AML-193 (cell line): ENCODE results near the gene NR1H2.
"Not testable (repeated sequence)": the region's sequence is repeated elsewhere in the genome, so short reads cannot be mapped to it uniquely, and the experiment has no call there.

Source experiments
- DNase-seq, 2 experiments: peaks; one replicate each; lab custom pipeline; 2025; lab: John Stamatoyannopoulos, UW

Gene NR1H2

DNA sequence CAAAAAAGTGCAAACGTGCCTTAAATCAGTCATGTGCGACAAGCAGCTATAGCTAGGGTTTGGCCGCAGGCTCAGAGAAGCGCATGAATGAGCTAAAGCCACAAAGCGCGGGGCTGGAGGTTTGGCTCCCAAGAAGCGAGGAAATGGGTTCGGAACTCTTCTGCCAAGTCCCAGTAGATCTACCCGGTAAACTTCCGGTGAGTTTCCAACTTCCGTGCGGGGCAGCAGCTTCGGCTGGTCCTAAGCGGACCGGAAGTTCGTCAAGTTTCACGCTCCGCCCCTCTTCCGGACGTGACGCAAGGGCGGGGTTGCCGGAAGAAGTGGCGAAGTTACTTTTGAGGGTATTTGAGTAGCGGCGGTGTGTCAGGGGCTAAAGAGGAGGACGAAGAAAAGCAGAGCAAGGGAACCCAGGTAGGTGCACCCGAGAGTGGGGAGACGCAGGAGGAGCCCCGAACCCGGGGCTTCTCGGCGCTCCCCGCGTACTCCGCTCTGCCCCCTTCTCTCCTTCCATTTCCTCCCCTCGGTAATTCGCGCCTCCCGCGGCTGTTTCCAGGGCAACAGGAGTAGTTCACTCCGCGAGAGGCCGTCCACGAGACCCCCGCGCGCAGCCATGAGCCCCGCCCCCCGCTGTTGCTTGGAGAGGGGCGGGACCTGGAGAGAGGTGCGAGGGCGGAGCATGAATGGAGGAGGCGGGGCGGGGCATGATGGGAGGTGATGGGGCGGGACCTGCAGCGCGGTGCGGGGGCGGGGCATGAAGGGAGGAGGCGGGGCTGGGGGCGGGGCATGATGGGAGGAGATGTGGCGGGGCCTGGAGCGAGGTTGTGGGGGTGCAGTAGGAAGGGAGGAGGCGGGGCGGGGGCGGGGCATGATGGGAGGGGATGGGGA lies at the start of gene NR1H2:
Gene NR1H2, plus strand, starts transcription at position 292 of the 885 bp plus-strand sequence. CDS start 1,149 bp downstream, outside the sequence.
- DNase-seq, result peak; percentile 90 to 93

DNA sequence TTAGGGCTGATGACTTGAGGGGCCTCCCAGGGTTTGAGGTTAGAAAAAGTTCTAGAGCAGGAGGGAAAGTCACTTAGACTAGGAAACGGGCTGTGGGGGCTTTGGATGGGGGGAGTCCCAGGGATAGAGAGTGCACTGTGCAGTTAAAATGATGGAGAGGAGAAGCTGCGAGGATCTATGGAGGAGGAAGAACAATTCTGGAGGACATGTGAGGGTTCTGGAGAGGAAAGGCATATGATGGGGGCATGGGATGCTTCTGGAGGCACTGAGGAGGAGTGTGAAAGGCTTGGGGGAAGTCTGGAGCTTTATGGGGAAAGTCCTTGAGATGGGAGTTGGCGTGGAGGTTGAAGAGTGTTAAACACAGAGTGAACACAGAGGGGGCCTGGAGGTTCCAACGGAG lies 49.2 kb upstream of the NR1H2 start:
- no peak for DNase-seq

DNA sequence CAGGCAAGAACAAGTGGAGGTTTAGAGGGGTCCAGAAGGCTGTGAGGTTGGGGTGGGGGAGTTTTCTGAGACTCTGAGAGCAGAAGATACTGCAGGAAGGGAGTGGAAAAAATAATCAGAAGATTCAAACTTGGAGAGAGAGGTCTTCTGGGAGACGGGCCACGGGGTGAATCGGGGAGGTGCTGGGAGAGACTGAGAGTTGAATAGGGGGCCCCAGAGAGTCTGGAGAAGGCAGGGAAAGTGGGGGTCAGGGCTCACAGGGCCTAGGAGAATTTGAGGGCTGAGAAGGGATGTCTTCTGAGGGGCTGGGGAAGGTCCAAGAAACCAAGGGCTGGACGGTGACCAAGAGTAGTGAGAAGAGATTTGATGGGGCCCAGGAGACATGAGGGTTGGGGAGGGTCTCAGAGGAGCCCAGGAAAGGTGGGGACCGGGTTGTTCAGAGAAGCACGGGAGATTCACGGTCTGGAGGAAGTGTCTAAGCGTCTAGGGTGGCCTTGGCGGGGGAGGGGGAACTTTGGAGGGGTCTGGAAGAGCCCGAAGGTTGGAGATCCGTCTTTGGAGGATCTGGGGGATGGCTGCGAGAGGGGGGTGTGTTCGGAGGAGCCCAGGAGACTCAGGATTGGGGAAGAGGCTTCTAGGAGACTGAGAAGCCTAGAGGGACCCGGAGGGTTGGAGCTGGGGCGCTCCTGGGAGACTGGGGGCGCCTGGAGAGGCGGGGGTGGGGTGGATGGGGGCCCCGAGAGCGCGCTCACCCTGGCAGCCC lies 48.6 kb upstream of the NR1H2 start:
- no peak for DNase-seq

DNA sequence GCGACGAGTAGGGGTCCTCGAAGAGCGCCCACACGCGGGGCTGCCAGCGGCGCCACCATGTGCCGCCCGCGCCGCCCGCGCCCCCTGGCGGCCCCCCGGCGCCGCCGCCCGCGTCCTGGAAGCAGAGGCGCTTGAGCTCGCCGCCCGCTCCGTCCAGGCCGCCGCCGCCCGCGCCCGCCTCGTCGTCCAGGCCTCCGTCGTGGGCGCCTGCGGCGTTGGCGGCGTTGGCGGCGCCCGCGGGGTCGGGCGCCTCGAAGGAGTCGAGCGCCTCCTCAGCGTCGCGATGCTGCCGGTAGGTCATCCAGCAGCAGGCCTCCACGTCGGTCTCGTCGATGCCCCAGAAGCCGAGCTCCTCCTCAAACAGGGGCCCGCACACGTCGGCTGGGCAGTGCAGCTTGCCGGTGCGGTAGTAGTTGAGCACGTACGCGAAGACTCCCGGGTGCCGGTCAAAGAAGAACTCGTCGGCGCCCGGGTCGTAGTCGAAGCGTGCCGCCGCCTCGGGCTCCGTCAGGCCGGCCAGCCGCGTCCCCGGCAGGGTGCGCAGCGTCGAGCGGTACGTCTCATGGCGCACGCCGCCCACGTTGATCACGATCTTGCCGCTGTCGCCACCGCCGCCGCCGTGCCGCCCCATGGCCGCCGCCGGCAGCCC lies 47.9 kb upstream of the NR1H2 start:
- no peak for DNase-seq

DNA sequence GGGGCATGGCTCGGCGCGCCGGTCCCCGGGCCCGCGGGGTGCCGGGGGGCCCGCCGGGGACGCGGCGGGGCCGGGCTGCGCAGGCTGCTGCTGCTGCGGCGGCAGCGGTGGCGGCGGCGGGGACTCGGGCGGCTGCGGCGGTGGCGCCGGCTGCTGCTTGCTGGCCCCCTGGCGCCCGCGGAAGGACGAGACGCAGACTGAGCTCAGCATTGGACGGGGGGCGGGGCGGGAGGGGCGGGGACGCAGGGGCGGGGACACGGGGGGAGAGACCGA lies 47.4 kb upstream of the NR1H2 start:
- no peak for DNase-seq

DNA sequence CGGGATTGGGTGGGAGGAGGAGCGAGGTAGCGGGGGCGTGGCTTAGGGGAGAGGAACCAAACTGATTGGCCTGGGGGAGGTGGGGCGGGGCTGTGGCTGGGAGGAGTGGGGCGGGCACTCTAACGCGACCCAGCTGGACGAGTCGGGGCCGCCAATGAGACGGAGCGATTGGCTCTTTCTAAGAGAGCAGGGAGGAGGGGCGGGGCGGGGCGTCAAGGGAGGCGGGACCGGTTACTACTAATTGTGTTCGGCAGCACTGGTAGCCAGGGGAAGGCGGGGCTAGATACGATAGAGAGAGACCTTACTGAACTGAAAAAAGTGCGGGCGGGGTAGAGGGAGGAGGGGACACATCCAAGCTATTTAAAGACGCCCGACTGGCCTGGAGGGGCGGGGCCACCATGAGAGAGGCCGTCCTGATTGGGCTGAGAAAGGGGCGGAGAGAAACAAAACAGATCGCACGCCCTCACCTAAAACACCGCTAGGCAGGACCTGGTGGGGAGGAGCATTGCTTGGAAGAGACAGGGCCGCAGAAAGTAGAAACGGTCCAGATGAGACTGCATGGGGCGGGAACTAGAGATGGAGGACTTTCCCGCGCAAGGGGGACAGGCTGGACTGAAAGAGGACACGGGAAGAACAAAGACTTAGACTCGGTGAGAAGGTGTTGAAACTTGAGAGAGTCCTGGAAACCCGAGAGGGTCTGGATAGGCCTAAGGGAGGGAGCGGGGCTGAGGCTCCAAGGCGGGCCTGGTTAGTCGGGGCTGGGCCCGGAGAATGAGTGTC lies 46.9 kb upstream of the NR1H2 start, which contains the start of gene KCNC3:
Gene KCNC3, minus strand, starts transcription at position 232 of the 780 bp plus-strand sequence. CDS start 295 bp downstream, outside the sequence.
- no peak for DNase-seq

DNA sequence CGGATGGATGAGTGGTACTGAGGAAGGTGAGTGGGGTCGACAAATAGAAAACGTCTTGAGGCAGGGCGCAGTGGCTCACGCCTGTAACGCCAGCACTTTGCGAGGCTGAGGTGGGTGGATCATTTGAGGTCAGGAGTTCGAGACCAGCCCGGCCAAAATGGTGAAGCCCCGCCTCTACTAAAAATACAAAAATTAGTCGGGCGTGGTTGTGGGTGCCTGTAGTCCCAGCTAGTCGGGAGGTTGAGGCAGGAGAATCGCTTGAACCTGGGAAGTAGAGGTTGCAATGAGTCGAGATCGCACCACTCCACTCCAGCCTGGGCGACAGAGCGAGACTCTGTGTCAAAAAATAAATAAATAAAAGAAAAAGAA lies 46.3 kb upstream of the NR1H2 start:
- not testable (repeated sequence) for DNase-seq

DNA sequence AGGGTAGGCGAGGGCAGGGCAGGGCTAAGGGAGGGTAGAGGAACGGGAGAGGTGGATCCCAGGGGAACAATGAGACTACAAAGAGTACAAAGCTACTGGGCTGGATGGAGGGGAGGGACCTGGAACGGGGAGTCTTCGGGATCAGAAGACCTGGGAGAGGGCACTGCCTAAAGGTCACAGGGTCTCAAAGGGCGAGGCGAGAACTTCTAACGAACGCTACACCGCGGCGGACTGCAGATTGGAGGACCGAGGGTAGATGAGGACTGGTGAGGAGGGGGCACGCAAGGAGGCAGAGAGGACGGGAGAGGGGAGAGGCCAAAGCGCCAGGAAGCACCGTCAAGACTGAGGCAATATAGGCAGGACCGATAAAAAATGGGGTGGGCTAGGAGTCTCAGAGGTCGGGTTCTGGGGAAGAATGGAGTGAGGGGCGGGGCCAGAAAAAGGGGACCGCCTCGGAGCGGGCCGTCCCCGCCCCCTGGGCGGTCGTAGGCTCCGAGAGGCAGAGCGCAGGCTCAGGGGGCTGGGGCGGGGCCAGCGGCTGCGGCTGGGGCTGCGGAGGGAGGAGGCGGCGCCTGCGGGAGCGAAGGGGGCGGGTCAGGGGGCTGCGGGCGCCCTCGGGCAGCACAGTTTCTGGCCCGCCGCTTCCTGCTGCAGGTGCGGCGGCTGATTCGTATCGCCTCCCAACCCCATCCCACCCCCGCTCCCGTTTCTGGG lies 45.7 kb upstream of the NR1H2 start:
- DNase-seq, result no peak

DNA sequence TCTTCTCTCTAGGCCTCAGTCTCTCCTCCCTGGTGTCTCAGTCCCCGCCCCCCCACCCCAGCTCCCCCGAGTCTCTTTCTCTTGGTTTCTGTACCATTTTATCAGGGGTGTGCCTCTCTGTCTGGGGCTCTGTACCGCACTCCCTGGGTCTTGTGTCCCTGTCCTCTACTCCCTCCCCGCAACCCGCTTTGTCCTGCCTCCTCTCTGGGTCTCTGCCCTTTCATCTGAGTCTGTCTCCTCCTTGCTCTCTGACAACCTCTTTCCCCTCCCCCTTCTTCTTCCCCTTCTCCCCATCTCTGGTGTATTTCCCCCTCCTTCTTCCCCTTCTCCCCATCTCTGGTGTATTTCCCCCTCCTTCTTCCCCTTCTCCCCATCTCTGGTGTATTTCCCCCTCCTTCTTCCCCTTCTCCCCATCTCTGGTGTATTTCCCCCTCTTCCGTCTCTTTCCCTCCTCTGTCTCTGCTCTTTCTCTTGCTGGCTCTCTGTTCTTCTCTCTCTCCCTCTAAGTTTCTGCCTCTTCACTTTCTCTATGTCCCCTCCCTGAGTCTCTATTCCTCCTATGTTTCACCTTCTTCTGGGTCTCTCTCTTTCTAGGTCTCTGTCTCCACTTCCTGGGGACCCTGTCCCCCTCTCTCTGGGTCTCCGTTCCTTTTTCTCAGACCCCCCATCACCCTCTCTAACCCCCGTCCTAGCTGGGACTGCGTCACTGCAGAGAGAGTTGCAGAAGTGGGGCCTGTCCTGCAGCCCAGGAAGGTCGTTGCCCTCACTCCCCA lies 44.9 kb upstream of the NR1H2 start:
- DNase-seq, result no peak

DNA sequence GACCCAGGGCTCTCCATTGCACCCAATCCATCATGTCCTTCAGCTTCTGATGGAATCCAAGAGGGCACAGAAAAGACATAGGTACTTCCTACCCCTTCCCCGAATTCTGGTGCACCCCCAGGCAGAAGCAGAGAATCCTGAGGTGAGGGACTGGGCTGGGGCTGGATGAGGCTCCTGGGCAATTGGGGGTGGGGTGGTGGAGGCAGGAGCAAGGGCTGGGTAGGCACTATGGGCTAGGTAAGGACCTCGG lies 44.3 kb upstream of the NR1H2 start:
- DNase-seq, result no peak

DNA sequence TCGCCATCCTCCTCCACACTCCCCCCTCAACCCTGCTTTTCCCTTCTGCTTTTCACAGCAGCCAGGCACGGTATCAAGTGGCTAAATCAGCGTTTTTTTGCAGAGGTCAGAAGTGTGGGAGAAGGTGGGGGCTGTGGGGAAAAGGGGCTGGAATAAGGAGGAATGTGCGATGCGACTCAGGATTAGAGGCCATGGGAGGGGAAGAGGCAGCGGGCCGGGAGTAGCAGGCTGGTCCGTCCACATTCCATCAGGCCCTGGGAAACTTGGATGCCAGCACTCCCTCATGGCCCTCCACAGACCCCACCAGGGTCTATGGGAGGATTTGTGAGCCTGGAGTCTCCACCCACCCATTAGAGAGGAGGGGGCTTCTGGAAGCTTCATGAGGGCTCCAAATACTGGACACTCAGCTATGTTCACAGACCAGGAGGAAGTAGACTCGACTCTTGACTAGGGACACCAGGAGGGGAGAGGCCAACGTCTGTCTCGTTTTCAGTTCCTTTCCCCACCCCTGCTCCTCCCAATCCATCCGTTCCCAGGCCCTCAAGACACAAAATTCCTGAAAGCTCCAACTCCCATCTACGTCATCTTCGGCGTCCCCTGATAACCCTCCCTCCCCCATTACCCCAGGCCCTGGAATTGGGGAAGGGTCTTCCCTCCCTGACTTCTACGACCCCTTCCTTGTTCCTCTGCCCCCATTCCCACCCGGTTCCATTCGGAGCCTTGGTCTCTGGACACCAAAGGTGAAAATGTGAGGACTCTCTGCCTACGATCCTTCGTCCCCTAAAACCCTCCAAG lies 43.8 kb upstream of the NR1H2 start:
- DNase-seq, result no peak

DNA sequence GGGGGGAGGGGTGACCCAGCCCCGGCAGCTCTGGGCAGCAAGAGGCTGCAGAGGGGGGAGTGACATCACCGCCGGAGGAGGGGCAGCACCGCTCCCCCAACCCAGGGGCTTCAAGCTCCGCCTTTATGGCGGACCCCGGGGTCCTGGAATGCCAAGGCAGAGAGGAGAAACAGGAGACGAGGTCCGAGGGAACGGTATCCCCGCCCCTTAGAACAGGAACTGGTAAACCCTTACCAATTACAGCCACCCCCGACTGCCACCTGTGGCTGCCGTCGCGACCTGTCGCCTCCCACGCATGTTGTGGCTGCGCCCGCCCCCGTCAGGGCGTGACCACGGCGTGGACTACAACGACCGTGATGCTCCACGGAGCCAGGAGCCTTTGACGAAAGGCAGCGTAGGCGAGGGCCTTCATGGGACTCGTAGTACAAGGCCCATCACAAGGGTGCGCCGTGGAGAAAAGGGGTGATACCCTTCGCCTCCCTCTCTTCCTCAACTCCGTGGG lies 43.0 kb upstream of the NR1H2 start:
- no peak for DNase-seq

DNA sequence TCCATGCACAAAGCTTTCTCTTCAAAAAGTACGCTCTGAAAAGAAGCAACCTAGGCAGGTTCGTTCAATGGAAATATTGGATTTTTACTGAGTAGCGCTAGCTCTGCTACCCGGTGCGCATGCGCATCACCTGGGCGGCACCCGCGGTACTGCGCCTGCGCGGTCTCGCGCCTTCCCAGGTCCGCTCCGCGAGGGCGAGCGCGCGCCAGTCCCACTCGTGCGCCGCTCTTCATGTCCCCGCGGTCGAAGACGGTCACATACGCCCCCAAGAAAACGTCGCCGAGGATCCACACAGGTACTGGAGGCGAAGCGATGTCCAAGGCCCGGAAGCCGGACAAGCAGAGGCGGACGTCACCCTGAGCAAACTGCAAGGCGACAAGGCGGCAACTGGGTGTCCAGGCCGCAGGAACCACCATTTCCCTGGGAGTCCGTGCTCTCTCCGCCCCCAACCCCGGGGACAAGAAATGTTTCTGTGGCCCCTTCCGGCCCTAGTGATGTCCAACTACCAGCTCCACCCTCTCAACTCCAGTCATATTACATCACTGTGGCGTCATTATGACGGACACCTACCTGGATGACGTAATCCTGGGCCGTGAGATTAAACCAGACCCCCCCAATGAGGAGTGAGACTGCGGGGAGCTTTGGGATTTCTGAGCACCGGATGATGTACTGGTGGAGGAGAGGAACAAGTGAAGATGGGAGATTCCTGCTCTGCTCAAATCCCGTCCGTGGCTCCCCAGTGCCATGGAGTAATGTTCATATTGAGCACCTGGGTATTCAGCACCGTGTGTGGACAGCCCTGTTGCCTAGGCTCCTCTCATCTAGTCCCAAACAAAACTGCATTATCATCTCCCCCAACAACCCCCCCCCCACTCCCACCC lies 42.3 kb upstream of the NR1H2 start:
- no peak for DNase-seq

DNA sequence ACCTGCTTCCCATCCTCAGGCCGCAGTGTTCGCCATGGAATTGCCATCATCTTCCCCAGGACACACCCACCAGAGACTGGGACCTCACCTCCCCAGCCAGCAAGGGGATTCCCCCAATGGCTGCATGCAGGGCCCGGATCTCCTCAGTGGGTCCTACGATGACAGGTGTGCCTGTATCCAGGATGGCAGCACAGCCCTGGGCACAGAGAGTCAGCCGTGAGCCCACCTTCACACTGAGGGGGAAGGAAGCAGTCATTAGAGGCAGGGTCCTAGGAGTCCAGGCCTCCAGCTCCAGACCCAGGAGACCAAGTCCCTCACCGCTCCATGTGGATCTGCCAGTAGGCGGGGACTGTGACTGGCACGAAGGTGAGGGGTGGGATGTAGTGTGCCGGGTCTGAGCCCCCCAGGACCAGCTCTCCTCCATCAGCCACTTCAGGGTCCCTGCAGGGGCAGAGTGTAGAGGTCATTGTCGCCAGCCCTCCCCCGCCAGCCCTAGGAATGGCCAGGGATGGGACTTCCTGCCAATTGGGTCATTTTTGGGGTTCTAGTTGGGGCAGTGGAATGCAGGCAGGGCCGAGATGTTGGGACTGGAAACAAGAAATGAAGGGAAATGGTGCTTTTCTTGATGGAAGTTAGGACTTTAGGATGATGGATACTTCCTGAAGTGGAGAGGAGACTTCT lies 41.4 kb upstream of the NR1H2 start:
- no peak for DNase-seq

DNA sequence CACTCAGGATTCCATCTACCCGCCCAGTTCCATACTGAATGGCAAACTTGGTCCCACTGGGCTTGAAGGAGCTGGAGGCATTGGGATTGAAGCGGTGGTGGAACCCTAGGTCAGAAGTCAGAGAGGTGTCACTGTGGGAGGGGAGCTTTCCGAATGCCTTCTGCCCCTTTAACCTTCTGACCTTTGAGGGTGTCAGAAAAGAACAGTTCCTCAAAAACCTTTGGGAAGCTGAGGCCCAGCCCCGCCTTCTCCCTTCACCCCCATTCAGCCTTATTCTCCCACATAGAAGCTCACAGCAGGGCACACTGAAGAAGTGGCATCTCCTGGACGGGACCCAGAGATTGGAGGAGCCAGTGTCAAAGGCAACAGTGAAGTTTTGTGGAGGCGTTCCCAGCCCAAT lies 39.2 kb upstream of the NR1H2 start:
- DNase-seq, result not testable (repeated sequence)

DNA sequence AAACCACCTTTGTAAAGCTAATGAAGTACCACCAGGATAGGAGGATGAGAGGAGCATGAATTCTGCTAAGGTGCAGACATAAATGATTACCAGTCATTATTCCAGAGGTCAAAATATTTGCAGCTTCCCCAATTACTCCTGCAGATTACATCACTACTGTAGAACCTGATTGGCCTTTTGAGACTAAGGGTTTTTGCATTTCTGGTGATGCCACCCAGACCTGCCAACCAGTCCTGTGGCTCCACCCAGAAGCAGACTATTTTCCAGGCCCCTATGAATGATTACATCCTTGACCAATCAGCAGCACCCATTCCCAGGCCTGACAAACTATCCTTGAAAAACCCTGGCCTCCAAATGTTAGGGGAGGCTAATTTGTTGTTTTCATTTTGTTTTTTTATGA lies 35.9 kb upstream of the NR1H2 start:
- no peak for DNase-seq

DNA sequence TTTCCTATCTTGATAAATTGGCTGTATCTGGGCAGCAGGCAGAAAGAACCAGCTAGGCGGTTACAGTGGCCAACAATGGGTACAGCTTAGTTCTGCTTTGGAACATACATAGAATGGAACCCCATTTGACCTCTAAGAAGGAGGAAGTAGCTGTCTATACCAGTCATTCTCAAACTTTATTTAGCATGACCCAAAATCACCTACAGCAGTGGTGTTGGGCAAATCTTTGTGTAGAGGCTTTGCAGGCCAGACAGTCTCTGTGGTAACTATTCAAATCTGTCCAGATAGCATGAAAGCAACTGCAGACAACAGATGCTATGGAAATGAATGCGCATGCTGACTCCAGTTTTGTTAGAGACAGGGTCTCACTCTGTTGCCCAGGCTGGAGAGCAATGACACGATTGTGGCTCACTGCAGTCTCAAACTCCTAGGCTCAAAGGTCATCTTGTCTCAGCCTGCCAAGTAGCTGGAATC lies 35.1 kb upstream of the NR1H2 start:
- peak in 1 of 2 experiments; percentile 9 for DNase-seq

DNA sequence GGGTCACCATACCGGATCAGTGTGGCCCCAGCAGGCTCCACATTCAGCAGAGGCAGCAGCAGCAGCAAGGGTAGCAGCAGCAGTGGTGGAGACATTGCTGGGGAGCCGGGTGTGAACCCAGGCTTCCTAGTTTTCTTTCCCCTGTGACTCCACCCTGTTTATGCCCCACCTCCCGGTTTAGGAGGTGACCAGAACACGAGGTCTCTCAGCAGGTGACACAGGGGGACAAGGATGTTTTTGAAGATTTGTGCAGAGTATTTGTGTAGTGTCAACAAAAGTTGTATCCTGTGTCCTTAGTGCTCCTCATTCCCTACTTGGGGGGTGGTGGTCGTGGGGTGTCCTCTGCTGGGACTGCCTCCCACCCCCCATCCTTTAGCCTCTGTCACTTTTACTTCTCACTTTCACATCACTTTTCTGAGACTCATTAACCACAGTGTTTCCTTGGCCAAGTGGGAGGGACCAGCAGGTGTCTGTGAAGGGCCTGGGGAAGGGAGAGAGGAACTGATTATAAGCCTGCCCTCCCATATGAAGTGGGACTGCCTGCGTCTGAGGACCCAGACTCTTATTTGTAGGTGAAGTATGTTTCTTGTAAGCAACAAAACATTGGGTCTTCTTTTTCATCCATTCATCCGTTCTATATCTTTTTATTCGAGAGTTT lies 31.5 kb upstream of the NR1H2 start:
- DNase-seq, result no peak
